Stimulated activated CD8-positive, alpha-beta memory T cell treated with anti-CD3 and anti-CD28 coated beads, Interleukin-15, amount 100 ng/mL, for 1 hour (primary cell): ENCODE measurements around the gene ZNF853.
"Not testable (repeated sequence)": the region's sequence is repeated elsewhere in the genome, so short reads cannot be mapped to it uniquely, and the experiment has no call there.

Source experiments
- DNase-seq: peaks from one replicate; pipeline ENCODE4 v3.0.0-alpha.2; 2020; ENCODE audit warnings: low read depth

Gene ZNF853

GRCh38 chr7:6614953-6615722, at the start of gene ZNF853:
Gene ZNF853 (plus strand): TSS chr7:6615610. CDS start chr7:6616175, 565 bp downstream.
- no peak for DNase-seq

GRCh38 chr7:6565655-6566054, 49.8 kb upstream of the ZNF853 start:
- DNase-seq, result no peak

- no peak for DNase-seq
These were observed 47.5 kb upstream of the ZNF853 start for GRCh38 chr7:6567886-6568285.

- DNase-seq, result no peak
These were observed 44.1 kb upstream of the ZNF853 start for GRCh38 chr7:6571160-6571779.

GRCh38 chr7:6575281-6576023, 40.0 kb upstream of the ZNF853 start:
- DNase-seq, result no peak

GRCh38 chr7:6576024-6576866, 39.2 kb upstream of the ZNF853 start:
- DNase-seq, result no peak

- not testable (repeated sequence) for DNase-seq
These were observed 38.5 kb upstream of the ZNF853 start for GRCh38 chr7:6576867-6577368.

- peak; percentile 63 for DNase-seq
These were observed 37.9 kb upstream of the ZNF853 start, which contains the start of gene ZDHHC4 for GRCh38 chr7:6577369-6578113. Gene ZDHHC4 (plus strand): TSS chr7:6577454. CDS start chr7:6580562, 3,108 bp downstream.

- no peak for DNase-seq
These were observed 37.0 kb upstream of the ZNF853 start for GRCh38 chr7:6578114-6579084.

- no peak for DNase-seq
These were observed 36.0 kb upstream of the ZNF853 start for GRCh38 chr7:6579446-6579845.

GRCh38 chr7:6585746-6586432, 29.5 kb upstream of the ZNF853 start:
- DNase-seq, result not testable (repeated sequence)

- DNase-seq, result no peak
These were observed 26.8 kb upstream of the ZNF853 start for GRCh38 chr7:6588566-6588965.

GRCh38 chr7:6589151-6589828, 26.1 kb upstream of the ZNF853 start:
- DNase-seq, result no peak

GRCh38 chr7:6589829-6590644, 25.4 kb upstream of the ZNF853 start, which contains the start of gene INTS15:
Gene INTS15 (plus strand): TSS chr7:6590021. CDS start chr7:6590284, 263 bp downstream.
- DNase-seq, result peak; percentile 55

GRCh38 chr7:6590645-6591110, 24.7 kb upstream of the ZNF853 start:
- DNase-seq, result no peak

GRCh38 chr7:6600093-6600492, 15.3 kb upstream of the ZNF853 start:
- no peak for DNase-seq

GRCh38 chr7:6604458-6604857, 11.0 kb upstream of the ZNF853 start:
- no peak for DNase-seq
